Stimulated activated CD4-positive, alpha-beta T cell treated with anti-CD3 and anti-CD28 coated beads, Interleukin-2, amount 100 ng/mL, for 48 hours (primary cell): Measurements from ENCODE around the gene UBA1.

Source experiments
- DNase-seq, 2 donors: peaks; one replicate each; pipeline ENCODE4 v3.0.0-alpha.2; 2020

UBA1 gene

DNA sequence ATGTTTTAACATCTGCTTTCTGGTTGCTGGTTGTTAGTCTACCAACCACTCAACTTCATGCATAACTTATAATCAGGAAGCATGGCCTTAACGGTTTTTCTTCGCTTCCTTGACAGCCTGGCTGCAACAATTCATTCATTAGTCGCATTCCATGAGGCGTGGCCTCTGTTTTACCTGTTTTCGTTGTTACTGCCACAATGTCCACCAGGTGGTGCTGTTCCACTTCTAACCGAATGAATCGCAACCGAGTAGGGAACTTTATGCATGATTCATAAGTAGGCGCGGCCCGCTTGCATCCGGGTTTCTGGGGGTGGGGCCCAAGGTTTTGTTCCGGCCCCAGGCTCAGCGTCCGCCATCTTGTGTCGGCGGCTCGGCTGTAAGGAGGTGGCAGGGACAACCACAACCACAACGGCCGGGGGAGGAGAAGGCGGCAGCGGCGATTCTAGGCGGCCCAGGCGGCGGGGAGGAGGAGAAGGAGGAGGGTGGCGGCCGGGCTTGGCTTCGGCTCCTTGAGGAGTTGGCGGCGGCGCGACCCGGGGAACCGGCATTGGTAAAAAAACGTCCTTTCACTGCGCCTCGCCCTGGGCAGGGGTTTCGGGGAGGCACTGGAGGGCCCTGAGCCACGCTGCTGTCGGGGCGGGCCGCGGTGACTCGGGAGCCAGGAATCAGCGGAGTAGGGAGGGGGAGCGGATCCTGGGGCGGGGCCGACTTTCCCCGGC lies at the start of gene UBA1:
Gene UBA1, plus strand, starts transcription at position 355 of the 719 bp plus-strand sequence. CDS start 4,974 bp downstream, outside the sequence.
- peak; percentile 85 to 97 for DNase-seq

DNA sequence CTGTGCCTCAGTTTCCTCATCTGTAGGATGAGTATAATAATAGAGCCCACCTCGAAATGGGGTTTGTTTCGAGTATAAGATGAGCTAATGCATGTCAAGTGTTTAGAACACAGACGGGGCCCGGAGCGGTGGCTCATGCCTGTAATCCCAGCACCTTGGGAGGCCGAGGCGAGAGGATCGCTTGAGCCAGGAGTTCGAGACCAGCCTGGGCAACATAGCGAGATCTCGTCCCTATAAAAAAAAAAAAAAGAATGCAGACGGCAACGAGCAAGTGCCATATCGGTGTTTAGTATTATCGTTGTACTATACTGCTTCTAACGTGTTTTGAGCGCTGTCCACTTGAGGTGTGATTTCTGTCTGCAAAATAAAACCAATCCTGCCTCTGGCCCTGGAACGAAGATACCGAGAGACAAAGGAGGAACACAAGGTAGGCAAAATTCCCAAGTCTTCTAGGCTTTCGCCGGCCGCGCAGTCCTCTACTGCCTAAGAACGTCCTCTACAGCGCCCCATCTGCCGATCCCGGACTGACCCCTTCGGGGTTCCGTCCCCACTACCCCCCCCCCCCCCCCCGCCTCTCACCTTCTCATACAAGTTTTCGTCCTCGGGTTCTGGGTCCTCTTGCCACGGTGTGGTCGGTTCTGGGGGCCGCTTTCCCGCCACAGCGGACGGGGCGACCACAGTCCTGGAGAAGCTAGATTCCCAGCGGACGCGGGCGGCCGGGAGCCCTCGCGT lies 49.6 kb upstream of the UBA1 start:
- DNase-seq = no peak

DNA sequence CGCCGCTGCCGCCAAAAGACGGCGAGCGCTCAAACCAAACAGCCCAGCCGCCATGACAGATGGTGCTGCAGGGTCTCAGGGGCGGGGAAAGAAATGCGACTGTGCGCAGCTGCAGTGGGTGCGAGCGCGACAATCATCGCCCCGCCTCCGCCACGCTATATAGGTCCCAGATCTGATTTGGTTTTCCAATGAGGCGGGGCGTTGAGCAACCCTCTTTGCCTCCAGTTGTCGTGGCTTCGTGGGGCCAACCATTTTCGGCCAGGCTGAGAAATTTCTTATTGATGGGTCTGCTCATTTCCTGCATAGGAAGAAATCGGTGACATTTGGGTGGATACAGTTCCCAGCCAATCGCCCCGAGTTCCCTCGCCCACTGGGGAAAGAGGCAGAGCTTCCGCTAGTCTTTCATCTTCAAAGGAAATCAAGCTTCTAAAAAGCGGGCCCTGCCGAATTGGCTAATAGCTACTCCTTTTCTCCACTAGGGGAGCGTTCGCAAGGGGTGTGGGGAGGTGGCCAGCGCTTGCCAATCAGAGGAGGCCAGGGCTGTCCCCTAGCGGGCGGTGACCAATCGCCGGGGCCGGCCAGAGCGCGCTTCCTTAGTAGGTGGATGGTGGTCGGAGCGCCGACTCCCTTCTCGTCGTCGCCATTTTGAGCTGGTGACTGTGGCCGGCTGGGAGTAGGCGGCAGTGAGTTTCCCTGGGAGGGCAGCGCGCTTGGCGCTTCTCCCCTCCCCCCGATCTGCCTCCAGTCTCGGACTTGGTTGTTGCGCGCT lies 48.8 kb upstream of the UBA1 start, which contains the start of the genes NDUFB11 and RBM10:
Gene NDUFB11, minus strand, starts transcription at position 77 of the 769 bp plus-strand sequence. Its CDS starts 23 bp downstream, at position 54.
Gene RBM10, plus strand, starts transcription at position 596 of the 769 bp plus-strand sequence. CDS start 2,261 bp downstream, outside the sequence.
- DNase-seq = peak; percentile 78

DNA sequence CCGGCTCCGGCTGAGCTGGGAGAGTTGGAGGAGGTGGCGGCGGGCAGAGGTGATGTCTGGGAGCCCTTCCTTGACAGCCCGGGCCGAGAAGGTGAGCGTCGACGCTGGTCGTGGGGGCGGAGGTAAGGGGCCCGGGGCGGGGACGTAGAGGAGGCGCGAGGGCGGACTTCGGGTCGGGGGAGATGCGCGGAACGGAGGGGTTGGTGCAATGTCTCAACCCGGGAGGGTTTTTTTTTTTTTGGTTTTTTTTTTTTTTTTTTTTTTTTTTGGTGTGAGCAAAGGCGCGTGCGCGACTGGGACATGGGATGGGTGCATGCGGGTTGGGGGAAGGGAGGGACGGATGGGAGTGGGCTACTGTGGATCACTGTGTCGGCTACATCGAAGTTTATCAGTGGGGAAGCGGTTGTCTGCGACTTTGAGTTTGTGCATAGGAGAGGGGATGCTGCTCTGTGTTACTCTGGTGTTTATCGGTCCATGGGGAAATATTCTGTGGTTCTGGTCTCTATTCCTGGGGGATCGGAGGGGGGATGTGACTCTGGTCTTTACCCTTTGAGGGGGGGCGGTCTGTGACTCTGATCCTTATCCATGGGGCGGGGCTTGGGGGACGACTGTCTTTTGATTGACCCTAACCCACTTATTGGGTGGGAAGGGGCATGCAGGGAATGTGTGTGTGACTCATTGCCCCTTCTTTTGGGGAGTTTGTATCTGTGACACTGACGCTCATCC lies 48.1 kb upstream of the UBA1 start:
- DNase-seq = peak in 1 of 2 donors; percentile 4

DNA sequence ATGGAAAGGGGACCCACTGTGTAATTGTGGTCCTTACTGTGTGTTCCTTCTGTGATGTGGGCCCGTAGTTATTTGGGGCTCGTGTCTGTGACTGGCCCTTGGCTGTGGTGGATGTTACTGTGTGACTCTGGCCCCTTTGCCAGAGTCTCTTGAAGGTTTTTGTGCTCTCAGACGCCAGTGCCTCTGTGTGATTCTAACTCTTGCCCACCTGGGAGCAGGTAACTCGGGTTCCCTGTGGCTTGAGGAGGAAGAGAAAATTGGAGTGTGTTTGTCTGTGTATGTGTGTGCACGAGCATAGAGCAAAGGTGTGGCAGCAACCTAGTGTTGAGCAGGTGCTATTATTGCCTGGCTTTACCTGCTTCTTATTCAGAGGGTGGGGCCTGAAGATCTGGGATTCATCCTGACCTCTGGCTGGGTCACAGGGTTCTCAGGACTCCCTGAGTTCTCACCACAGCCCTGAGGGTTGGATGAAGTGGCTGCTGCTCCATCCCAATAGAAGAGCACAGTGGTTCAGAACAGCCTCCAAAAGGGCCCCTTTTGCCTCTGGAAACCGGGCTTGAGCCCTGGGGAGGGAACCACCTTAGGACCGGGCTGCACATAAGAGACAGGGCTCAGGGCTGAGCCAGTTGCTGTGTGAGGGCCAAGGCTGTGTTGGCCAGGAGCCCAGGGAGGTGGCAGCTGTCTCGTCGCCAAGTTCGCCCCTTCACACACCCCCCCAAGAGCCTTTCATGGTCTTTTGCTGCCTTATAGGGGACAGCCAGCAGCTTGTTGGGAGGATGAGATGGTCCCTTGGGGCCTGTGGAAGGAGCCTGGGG lies 47.3 kb upstream of the UBA1 start:
- DNase-seq = no peak

DNA sequence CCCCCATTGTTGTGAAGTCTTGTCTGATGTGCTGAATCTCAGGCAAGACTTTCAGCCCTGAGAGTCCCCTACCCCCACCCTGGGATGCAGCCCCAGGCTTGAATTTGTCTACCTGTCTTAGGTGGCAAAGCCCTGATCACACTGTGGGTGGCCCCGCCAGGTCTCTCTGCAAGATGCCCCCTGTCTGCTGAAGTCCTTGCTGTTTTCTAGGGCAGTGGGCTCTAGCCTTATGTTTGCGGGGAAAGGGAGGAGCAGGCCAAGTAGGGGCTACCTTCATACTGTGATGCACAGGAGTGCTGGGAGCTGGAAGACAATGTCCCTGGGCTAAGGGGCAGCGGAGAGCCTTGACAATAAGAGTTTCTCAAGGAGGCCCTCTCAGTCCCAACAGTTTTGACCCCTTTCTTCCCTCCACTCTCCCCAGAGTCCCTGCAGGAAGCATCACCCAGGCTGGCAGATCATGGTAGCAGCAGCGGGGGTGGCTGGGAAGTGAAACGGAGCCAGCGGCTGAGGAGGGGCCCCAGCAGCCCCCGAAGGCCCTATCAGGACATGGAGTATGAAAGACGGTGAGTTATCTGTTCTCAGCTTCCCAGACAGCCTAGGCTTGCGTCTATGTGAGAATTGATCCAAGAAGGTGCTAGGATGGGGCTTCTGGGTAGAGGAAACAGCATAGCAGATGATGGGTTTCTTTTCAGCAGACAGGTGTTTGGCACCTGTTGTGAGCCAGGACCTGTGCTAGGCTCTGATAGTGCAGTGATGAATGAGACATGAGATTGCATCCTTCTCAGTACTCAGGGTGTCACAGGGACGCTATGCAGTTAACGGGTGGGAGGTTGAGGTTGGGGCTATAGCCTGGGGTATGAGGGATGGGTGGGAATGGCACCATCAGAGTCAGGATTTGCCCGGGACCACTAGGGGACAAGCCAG lies 46.4 kb upstream of the UBA1 start:
- no peak for DNase-seq

DNA sequence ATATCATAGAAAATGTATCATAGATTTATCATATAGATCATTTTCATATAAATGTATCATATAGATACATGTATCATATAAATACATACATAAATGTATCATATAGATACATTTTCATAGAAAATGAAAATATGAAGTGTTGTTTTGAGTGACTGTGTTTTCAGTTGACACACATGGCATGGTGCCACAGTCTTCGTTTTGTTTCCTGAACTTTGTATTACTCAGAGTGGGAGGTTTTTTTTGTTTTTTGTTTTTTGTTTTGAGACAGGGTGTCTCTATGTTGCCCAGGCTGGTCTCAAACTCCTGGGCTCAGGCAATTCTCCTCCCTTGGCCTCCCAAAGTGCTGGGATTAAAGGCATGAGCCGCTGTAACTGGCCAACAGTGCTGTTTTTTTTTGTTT lies 44.7 kb upstream of the UBA1 start:
- peak in 1 of 2 donors; percentile 8 for DNase-seq

DNA sequence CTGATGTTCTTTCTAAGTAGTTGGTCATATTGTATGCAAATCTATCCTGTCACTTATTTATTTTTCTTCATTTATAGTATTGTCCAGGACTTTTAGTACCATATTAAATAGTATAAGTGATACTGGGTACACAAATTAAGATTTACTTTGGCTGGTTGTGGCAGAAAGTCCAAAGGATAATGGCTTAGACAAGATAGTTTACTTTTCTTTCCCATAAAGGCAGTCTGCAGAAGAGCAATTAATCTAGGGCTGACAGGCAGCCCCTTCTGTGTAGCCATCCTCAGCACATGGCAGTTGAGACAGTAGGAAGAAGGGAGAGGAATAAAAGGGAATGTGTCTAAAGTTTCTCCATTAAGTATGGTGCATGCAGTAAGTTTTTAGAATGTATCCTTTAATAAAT lies 42.2 kb upstream of the UBA1 start:
- no peak for DNase-seq

DNA sequence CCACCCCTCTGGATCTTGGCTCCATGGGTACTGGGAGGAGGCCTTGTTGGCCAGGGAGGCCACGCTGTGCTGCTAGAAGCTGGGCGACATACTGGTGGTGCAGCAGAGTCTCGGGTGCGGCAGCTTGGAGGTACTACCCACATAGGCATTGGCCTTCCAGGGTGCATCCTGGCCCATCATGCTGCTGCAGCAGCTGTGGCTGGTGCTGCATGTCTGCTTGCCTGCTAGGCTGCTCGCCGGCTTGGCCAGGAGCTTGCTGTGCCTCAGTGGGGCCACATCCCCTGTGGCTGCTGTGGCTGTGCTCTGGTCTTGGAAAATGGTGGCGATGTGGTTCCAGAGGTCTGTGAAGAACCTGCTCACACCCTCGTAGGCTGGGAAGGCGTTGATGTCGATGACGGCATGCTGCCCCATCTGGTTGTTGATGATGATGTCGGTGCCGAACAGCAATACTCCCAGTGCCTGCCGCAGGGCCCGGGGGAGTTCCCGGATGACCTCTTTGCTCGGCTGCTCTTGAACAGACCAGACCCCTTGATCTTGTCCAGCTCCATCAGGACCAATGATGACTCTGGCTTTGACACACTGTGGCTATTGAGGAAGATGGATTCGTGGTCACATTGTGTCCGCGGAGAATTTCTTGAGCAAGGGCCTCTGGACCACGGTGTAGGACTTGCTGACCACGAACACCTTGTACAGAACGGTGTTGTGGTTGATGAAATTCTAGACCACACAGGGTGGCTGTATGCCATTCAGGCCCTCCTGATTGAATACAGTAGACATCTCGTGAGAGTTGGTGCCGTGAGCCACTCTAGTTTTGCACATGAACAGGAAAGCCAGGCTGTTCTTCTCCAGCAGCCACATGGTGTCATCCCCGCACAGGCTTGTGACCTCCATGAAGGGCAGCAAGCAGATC lies 36.8 kb upstream of the UBA1 start:
- DNase-seq = no peak

DNA sequence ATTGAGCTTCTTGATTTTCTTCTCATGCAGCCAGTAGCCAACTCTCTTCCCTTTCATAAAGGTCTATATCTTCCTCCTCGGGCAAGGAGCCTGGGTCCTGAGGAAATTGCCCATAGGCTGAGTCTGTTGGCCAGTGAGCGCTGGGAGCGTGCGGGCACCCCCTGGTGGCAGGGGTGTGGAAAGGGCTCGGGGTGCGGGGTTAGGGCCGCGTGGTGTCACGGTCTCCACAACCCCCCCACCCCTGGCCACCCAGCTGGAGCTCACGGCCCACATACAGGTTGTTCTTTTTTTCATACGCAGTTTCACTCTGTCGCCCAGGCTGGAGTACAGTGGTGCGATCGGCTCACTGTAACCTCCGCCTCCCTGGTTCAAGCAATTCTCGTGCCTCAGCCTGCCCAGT lies 35.5 kb upstream of the UBA1 start:
- no peak for DNase-seq

DNA sequence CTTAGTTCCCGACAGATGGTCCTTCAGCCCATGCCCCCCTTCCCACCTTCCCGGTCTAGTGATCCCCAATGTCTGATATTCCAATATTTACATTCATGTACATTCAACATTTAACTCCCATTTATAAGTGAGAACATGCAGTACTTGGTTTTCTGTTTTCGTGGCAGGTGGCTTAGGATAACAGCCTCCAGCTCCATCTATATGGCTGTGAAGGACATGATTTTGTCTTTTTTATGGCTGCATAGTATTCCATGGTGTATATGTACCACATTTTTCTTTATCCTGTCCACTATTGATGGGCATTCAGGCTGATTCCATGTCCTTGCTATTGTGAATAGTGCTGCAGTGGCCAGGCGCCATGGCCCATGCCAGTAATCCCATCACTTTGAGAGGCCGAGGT lies 34.8 kb upstream of the UBA1 start:
- no peak for DNase-seq

DNA sequence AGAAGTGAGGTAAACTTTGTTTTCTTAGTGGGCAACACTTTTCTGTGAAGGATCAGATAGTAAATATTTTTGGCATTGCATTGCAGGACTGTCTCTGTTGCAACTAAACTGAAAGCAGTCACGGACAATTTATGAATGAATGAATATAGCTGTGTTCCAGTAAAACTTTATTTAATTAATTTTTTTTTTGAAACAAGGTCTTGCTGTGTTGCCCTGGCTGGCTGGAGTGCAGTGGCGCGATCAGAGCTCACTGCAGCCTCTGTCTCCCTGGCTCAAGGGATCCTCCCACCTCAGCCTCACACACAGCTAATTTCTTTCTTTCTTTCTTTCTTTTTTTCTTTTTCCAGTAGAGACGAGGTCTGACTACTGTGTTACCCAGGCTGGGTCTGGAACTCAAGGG lies 32.8 kb upstream of the UBA1 start:
- DNase-seq = no peak

DNA sequence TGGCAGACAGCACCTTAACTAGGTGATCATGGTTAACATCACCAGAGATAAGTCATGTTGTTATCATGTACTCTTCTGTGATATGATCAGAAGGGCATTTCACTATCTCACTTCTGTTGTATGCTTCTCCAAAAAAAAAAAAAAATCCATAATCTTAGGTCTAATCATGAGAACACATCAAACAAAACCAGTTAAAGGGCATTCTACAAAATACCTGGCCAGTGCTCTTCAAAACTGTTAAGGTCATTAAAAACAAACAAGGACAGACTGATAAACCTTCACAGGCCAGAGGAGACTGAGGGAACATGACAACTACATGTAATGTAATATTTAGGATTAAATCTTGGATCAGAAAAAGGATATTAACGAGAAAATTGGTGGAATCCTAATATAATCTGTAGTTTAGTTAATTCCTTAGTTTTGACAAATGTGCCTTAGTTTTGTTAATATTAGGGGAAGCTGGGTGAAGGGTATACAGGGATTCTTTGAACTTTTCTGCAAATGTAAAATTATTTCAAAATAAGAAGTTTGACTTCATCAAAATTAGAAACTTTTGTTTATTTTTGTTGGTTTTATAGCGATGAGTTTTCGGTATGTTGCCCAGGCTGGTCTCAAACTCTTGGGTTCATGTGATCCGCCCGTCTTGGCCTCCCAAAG lies 30.6 kb upstream of the UBA1 start:
- DNase-seq = no peak

DNA sequence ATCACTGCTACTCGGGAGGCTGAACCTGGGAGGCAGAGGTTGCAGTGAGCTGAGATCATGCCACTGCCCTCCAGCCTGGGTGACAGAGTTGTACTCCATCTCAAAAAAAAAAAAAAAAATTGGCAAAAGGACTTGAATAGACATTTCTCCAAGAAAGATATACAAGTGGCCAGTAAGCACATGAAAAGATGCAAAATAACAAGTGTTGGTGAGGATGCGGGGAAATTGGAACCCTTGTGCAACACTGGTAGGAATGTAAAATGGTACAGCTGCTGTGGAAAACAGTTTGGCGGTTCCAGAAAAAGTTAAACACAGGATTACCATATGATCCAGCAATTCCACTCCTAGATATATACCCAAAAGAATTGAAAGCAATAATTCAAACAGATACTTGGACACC lies 29.2 kb upstream of the UBA1 start:
- DNase-seq = no peak

DNA sequence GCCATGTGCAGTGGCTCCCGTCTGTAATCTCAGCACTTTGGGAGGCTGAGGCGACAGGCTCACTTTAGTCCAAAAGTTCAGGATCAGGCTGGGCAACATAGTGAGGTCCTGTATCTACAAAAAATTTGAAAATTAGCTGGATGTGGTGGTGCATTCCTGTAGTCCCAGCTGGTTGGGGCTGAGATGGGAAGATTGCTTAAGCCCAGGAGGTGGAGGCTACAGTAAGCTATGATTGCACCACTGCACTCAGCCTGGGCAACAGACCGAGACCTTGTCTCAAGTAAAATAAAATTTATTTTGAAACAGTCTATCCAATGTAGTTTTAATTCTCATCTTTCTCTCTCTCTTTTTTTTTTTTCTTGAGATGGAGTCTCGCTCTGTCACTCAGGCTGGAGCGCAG lies 27.5 kb upstream of the UBA1 start:
- DNase-seq = no peak

DNA sequence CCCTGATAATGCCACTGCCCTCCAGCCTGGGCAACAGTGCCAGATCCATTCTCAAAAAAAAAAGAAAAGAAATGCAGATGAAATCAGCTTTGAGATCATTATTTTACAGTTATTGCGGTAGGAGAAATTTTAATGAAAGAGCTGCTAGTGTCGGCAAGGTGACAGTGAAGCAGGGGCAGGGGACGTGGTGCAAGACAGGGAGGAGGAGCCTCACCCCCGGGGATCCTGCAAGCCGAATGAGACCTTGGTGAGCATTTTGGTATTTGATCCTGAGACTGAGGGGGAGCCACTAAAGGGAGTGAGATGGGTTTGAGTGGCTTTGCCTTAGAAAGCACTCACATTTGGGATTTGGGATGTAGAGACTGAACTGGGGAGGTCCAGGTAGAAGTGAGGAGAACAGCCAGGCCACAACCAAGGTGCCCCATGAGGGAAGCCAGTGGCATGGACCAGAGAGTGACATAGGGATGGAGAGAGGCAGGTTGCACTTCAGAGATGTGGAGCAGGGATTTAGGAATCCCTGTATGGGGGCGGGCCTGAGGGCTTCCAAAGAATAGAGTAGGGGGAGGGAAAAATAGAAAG lies 25.0 kb upstream of the UBA1 start:
- DNase-seq = no peak

DNA sequence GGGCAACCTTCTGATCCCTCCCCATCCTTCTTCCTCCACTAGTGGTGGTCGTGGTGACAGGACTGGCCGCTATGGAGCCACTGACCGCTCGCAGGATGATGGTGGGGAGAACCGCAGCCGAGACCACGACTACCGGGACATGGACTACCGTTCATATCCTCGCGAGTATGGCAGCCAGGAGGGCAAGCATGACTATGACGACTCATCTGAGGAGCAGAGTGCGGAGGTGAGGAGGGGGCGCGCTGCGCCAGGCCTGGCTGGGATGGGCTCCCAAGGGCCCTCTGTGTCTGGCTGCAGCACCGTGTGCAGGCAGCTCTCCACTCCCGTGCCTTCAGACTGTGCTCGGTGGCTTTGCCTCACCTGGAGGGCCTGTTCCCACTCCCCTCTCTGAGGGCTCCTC lies 24.4 kb upstream of the UBA1 start:
- no peak for DNase-seq

DNA sequence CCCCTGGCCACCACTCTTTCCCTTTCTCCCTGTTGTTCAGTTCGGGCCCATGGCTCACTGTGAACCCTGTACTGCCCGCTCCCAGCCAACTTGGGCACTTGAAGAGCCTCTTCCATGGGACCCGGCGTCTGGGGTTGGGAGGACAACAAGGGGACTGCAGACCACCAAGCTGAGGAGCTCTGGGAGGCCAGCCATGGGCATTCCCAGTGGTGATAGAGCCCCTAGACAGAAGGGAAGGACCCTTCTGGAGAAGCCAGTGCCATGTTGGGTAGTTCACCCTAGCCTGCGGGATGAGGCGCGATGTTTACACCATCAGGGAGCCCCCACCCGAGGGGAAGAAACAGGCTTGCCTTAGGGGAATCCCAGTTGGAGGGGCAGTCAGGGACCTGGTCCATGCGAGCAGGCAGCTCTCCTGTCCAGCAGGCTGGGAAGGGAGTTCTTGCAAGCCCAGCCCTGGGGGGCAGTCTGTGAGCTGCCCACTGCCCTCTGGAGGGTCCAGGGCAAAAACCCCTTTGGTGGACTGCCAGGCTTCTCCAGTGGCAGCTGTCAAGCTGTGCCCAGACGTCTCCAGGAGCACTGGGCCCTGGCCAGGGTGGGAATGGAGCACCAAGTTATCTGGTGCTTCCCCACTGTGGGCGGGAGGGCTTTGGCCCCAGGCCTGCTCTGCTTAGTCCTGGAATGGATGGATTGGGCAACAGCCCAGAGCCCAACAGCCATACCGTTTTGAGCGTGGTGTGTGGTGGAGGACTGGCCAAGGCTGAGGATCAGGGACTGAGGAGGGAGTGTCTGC lies 23.7 kb upstream of the UBA1 start:
- no peak for DNase-seq
